Neuronal stem cell (in vitro differentiated cells): Measurements from ENCODE around the gene PTPRG.

Experiments used
- DNase-seq: peaks from one replicate; pipeline ENCODE4 v3.0.0-alpha.2; 2013; ENCODE audit warnings: low spot score
- H2AFZ ChIP-seq: one replicate; pipeline ENCODE4 v1.6.1; 2013; ENCODE audit warnings: mild to moderate bottlenecking, low read length, inconsistent platforms
- H2AK5ac ChIP-seq: 2 replicates; pipeline ENCODE4 v1.6.1; 2013; ENCODE audit warnings: low read depth, mild to moderate bottlenecking, inconsistent platforms, low read length, moderate library complexity, mixed read lengths
- H2BK120ac ChIP-seq: 2 replicates; pipeline ENCODE4 v1.6.1; 2013; ENCODE audit warnings: low read depth, mild to moderate bottlenecking, inconsistent platforms, low read length, moderate library complexity, mixed read lengths
- H2BK12ac ChIP-seq: one replicate; pipeline ENCODE4 v1.6.1; 2013; ENCODE audit warnings: low read length, inconsistent platforms
- H2BK15ac ChIP-seq: 2 replicates; pipeline ENCODE4 v1.6.1; 2013; ENCODE audit warnings: mild to moderate bottlenecking, low read length, inconsistent platforms, mixed read lengths
- H2BK5ac ChIP-seq: one replicate; pipeline ENCODE4 v1.6.1; 2013; ENCODE audit warnings: inconsistent platforms, mild to moderate bottlenecking, low read length, moderate library complexity
- H3K14ac ChIP-seq: one replicate; pipeline ENCODE4 v1.6.1; 2013; ENCODE audit warnings: low read length, inconsistent platforms
- H3K18ac ChIP-seq: 2 replicates; pipeline ENCODE4 v1.6.1; 2013; ENCODE audit warnings: low read length, inconsistent platforms
- H3K23ac ChIP-seq: 2 replicates; pipeline ENCODE4 v1.6.1; 2013; ENCODE audit warnings: low read depth, mild to moderate bottlenecking, mixed read lengths, low read length, inconsistent platforms; ENCODE audit not compliant: poor library complexity
- H3K27ac ChIP-seq: replicated peaks from 3 replicates; pipeline ENCODE4 v1.5.1; 2013; ENCODE audit warnings: low read length, inconsistent platforms
- H3K27me3 ChIP-seq, 3 experiments: 2 replicates each; pipeline ENCODE4 v1.6.1; 2013; ENCODE audit warnings: low read length in 3 of 3, mild to moderate bottlenecking in 2 of 3, inconsistent platforms in 1 of 3, low read depth in 1 of 3, mixed read lengths in 1 of 3, moderate library complexity in 1 of 3; ENCODE audit not compliant: control insufficient read depth in 3 of 3, insufficient read depth in 3 of 3
- H3K36me3 ChIP-seq, 2 donors: replicated peaks in 1 of 2; 2 replicates each; pipeline ENCODE4 v1.6.1; 2013; ENCODE audit warnings: low read length in 2 of 2; ENCODE audit not compliant: control insufficient read depth in 2 of 2, insufficient read depth in 2 of 2
- H3K4ac ChIP-seq: 2 replicates; pipeline ENCODE4 v1.6.1; 2013; ENCODE audit warnings: inconsistent platforms, mild to moderate bottlenecking, low read length, moderate library complexity
- H3K4me1 ChIP-seq, 2 donors: 1 replicate in 1 of 2; 2 replicates in 1 of 2; pipeline ENCODE4 v1.6.1; 2013; ENCODE audit warnings: low read length in 2 of 2, low read depth in 1 of 2; ENCODE audit not compliant: control insufficient read depth in 2 of 2, insufficient read depth in 1 of 2
- H3K4me2 ChIP-seq: one replicate; pipeline ENCODE4 v1.6.1; 2013; ENCODE audit warnings: mild to moderate bottlenecking, low read length, inconsistent platforms; ENCODE audit not compliant: insufficient read depth, poor library complexity, severe bottlenecking
- H3K4me3 ChIP-seq, 2 donors: 2 replicates each; pipeline ENCODE4 v1.5.1; 2013; ENCODE audit warnings: low read length in 2 of 2, mild to moderate bottlenecking in 2 of 2, inconsistent platforms in 1 of 2, moderate library complexity in 1 of 2
- H3K79me1 ChIP-seq: one replicate; pipeline ENCODE4 v1.6.1; 2013; ENCODE audit warnings: low read depth, mild to moderate bottlenecking, inconsistent platforms, low read length, moderate library complexity
- H3K9ac ChIP-seq: one replicate; pipeline ENCODE4 v1.6.1; 2013; ENCODE audit warnings: mild to moderate bottlenecking, low read depth, low read length, inconsistent platforms; ENCODE audit not compliant: poor library complexity
- H3K9me3 ChIP-seq, 2 donors: replicated peaks in 1 of 2; 2 replicates each; pipeline versions ENCODE3 to v1.6.1; 2013; ENCODE audit warnings: low read length in 2 of 2, mild to moderate bottlenecking in 2 of 2, inconsistent platforms in 1 of 2, low read depth in 1 of 2, mixed read lengths in 1 of 2, moderate library complexity in 1 of 2; ENCODE audit not compliant: control insufficient read depth in 2 of 2, insufficient read depth in 1 of 2
- H4K8ac ChIP-seq: one replicate; pipeline ENCODE4 v1.6.1; 2013; ENCODE audit warnings: low read depth, mild to moderate bottlenecking, inconsistent platforms, low read length, moderate library complexity
- H4K91ac ChIP-seq: one replicate; pipeline ENCODE4 v1.6.1; 2013; ENCODE audit warnings: low read length, low read depth, mild to moderate bottlenecking, inconsistent platforms; ENCODE audit not compliant: poor library complexity
- WGBS, 2 donors: extraction: QIAGEN DNeasy Blood & Tissue Kit; methylation state at CpG; one replicate each; pipeline ENCODE4 v1.1.7; 2013; ENCODE audit warnings: missing lambda C conversion rate in 2 of 2, mixed read lengths in 1 of 2; ENCODE audit not compliant: insufficient read length in 2 of 2, insufficient replicate concordance in 1 of 2; ENCODE audit errors: extremely low coverage in 2 of 2; 5-methylcytosine and 5-hydroxymethylcytosine counted together

PTPRG gene

GRCh38 chr3:61853912-61854311 is 292.5 kb downstream of the PTPRG start:
- no peaks in the 10 kb centered on the region for H3K36me3 ChIP-seq

GRCh38 chr3:61855211-61855610 is 293.8 kb downstream of the PTPRG start:
- no peak overlapping the region for H3K4me3 ChIP-seq
- no peak overlapping the region for H3K4me2 ChIP-seq
- no peak overlapping the region for H3K14ac ChIP-seq
- no peak overlapping the region for H4K91ac ChIP-seq
- no peak overlapping the region for H4K8ac ChIP-seq
- H3K4ac ChIP-seq = no peak overlapping the region
- WGBS, 2 donors = no CpG with 5 or more reads among the region's 1 CpG
- H2BK120ac ChIP-seq = no peak overlapping the region
- no peak overlapping the region for H3K18ac ChIP-seq
- no peak overlapping the region for H3K9ac ChIP-seq
- H3K27ac ChIP-seq = no peak overlapping the region
- H2BK15ac ChIP-seq = no peak overlapping the region
- H3K9me3 ChIP-seq = peaks cover 0 to 8% of the 10 kb centered on the region in 2 donors
- H3K79me1 ChIP-seq = peaks cover 2% of the 10 kb centered on the region
- H2AK5ac ChIP-seq = no peak overlapping the region
- no peaks in the 10 kb centered on the region for H3K27me3 ChIP-seq
- no peak overlapping the region for H3K23ac ChIP-seq
- H2BK5ac ChIP-seq = no peak overlapping the region
- H2AFZ ChIP-seq = no peak overlapping the region
- H3K36me3 ChIP-seq = no peaks in the 10 kb centered on the region
- peaks cover 4 to 10% of the 10 kb centered on the region in 2 donors for H3K4me1 ChIP-seq
- no peak overlapping the region for H2BK12ac ChIP-seq
- DNase-seq = no peak

More at GRCh38 chr3:61853912-61854311, 292.5 kb downstream of the PTPRG start:
- Histone ChIP-seq H2AFZ (no peak overlapping the region), H3K18ac (no peak overlapping the region), H4K91ac (no peak overlapping the region), H3K14ac (no peak overlapping the region), H3K9me3 (no peaks in the 10 kb centered on the region), H3K79me1 (peaks cover 2% of the 10 kb centered on the region), H3K4me3 (no peak overlapping the region), H3K27me3 (no peaks in the 10 kb centered on the region), H2BK120ac (no peak overlapping the region), H2BK12ac (no peak overlapping the region), H4K8ac (no peak overlapping the region), H3K4me1 (peaks cover 4 to 10% of the 10 kb centered on the region in 2 donors), H3K27ac (no peak overlapping the region), H3K4ac (no peak overlapping the region), H2BK5ac (no peak overlapping the region), H3K9ac (no peak overlapping the region), H3K23ac (no peak overlapping the region), H2BK15ac (no peak overlapping the region), H2AK5ac (no peak overlapping the region), H3K4me2 (no peak overlapping the region)
- no peak for DNase-seq
- no CpG with 5 or more reads among the region's 2 CpGs for WGBS, 2 donors

GRCh38 chr3:61857297-61857696 is 295.9 kb downstream of the PTPRG start:
- no peak overlapping the region for H4K91ac ChIP-seq
- no peak overlapping the region for H2BK15ac ChIP-seq
- H3K4me1 ChIP-seq = peaks cover 4 to 8% of the 10 kb centered on the region in 2 donors
- no peak overlapping the region for H4K8ac ChIP-seq
- H3K79me1 ChIP-seq = peaks cover 2% of the 10 kb centered on the region
- WGBS, 2 donors = no CpG with 5 or more reads among the region's 2 CpGs
- no peak overlapping the region for H3K4ac ChIP-seq
- no peak overlapping the region for H2BK5ac ChIP-seq
- no peak overlapping the region for H3K27ac ChIP-seq
- no peak overlapping the region for H3K23ac ChIP-seq
- H3K4me2 ChIP-seq = no peak overlapping the region
- peaks cover 0 to 8% of the 10 kb centered on the region in 2 donors for H3K9me3 ChIP-seq
- no peak overlapping the region for H2AK5ac ChIP-seq
- H2BK120ac ChIP-seq = no peak overlapping the region
- no peak overlapping the region for H2AFZ ChIP-seq
- no peak overlapping the region for H2BK12ac ChIP-seq
- H3K14ac ChIP-seq = no peak overlapping the region
- no peak overlapping the region for H3K18ac ChIP-seq
- DNase-seq = no peak
- H3K4me3 ChIP-seq = no peak overlapping the region
- no peaks in the 10 kb centered on the region for H3K36me3 ChIP-seq
- H3K27me3 ChIP-seq = no peaks in the 10 kb centered on the region
- H3K9ac ChIP-seq = no peak overlapping the region

GRCh38 chr3:61858054-61858453 is 296.7 kb downstream of the PTPRG start:
- Histone ChIP-seq H2BK5ac (no peak overlapping the region), H4K8ac (no peak overlapping the region), H2BK120ac (no peak overlapping the region), H3K4me2 (no peak overlapping the region), H3K79me1 (peaks cover 2% of the 10 kb centered on the region), H2AK5ac (no peak overlapping the region), H3K4ac (no peak overlapping the region), H2BK12ac (no peak overlapping the region), H3K4me1 (peaks cover 4 to 8% of the 10 kb centered on the region in 2 donors), H3K14ac (no peak overlapping the region), H3K27me3 (no peaks in the 10 kb centered on the region), H3K18ac (no peak overlapping the region), H3K23ac (no peak overlapping the region), H3K27ac (no peak overlapping the region), H2BK15ac (no peak overlapping the region), H2AFZ (no peak overlapping the region), H3K9ac (no peak overlapping the region), H3K9me3 (peaks cover 0 to 8% of the 10 kb centered on the region in 2 donors), H3K36me3 (no peaks in the 10 kb centered on the region), H3K4me3 (no peak overlapping the region), H4K91ac (no peak overlapping the region)
- DNase-seq = no peak
- whole genome bisulfite sequencing, 2 donors = no CpG with 5 or more reads among the region's 2 CpGs
